SKM-1 (cell line): ENCODE measurements around the gene FAM124A.

Experiments
- DNase-seq: peaks from one replicate; lab custom pipeline; 2025; ENCODE audit not compliant: unreplicated experiment; lab: John Stamatoyannopoulos, UW

Gene FAM124A

DNA sequence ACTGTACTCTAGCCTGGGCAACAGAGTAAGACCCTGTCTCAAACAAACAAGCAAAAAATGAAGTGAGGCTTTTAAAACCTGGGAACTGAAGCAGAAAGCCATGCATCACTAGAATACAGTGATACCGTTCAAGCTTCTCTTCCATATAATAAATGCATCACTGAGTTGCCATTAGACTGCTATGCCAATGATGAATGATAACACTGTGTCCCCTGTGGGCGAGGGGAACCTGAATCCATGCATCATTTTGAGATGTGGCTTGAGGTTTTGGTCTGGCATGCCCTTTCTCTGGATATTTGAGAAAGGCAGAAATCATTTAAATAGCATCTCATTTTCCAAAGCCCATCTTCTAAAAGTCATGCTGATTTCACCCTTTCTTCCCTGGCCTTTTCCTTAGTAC, 1.5 kb upstream of the FAM124A start:
- DNase-seq: no peak

DNA sequence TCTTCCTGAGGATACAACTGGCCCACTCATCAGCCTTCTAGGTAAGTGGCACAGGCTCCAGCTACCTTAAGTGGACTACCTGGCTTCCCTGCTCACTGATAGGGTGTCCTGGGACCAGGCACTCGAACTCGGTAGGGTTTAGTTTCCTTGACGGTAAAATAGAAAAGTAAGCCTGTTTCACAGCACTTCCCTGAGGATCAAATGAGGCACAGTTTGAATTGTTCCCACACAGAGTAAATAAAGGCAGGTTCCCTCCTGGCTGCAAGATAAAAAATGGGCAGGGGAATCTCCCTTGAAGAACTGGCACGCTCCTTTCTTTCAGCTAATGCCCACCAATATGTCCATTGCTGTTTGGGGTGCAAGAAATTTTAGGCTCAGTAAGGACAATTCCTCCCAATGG, 1.1 kb upstream of the FAM124A start:
- no peak for DNase-seq

DNA sequence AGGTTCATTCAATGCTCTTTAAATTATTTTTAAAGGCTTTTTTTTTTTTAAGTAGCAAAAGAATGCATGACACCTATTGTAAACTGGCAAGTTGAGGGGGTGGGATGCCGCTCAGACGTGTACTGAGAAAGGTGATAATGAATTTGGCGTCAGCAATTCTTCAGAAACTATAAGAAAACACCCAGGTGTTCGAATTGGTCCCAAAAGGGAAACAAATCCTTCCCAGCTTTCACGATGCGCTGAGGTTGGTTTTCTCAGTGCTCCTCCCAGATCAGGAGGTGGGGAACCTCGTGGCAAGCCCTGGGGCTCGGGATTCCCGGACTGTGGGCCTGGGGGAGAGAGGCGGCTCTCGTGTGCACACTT, 543 bp upstream of the FAM124A start:
- no peak for DNase-seq

DNA sequence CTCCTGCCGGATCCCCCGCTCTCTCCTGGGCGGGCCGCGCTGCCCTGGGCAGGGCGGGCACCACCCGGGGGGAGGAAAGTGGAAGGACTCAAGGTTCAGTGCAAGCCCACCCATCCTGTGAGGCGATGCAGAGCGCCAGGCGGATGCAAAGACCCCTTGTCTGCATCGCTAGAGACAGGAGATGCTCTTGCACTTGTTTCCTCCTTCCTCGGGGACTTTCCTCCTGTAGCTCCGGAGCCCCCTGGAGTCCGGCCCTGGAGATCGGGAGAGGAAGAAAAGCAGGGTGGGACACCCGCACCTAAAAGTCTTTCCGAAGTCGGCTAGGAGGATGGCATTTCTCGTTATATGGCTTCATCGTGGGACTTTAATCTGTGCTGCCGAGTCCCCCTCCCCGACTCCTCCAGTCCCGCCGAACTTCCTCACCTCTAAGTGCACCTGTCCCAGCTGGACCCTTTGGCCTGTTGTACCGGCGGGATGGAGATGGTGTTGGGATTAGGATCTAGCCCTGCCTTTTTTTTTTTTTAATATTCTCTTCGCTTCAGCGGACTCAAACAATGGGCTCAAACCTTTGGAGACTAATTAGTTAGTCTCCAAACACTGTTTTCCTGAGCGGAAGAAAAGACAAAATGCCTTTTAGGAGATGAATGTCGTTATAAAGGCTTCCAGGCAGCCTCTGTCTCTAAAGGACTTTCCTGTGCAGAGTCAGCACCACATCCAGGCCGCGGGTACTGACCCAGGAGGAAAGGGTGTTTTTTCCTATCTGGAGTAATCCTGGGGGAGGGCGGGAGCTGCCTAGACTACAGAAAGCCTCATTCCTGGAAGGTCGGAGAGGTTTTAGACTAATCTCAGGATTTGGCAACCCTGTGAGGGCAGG, 725 bp downstream of the FAM124A start:
- no peak for DNase-seq

DNA sequence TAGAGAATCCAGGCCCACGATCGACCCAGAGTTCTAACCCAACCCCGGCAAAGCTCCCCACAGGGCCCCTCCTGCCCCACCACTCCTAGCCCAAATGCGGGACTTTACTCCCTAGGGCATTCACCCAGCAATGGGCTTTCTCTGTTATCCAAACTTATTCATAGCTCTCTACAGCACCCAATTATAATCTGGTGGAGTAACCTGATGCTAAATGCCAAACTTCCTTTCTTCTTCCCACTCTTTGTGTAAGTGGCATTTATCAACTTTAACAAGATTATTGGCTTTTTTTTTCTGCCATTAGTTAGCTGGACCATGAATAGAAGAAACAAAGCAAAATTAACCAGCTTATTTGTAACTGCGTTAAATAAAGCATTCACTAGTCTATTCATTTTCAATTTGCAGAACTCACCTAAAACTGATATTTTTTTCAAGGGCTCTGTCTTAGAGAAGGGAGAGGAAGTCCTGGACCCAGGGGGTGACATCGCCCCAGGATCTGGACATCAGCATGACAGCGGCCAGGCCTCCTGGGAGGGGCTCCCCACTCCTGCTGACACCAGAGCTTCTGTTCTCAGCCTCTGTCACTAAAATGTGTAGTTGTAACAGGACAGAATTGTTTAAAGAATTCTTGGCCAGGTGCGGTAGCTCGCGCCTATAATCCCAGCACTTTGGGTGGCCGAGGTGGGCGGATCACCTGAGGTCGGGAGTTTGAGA, 1.5 kb downstream of the FAM124A start:
- no peak for DNase-seq

DNA sequence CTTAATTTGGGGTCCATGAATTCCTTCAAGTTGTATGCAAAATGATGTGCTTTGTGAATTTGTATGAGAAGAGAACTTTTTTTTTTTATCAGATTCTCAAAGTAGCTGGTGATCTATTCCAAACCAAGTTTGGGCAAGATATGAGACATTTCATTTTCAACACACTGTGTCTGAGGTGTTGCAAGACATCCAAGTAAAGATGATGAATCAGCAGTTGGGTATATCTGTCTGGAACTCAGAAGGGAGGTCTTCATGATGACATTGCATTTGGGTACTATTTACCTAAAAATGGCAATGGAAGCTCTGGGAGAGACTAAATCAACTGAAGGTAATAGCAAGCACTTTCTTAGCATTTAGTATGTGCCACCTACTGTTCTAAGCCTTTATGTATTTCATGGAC, 2.8 kb downstream of the FAM124A start:
- DNase-seq: peak; percentile 36

DNA sequence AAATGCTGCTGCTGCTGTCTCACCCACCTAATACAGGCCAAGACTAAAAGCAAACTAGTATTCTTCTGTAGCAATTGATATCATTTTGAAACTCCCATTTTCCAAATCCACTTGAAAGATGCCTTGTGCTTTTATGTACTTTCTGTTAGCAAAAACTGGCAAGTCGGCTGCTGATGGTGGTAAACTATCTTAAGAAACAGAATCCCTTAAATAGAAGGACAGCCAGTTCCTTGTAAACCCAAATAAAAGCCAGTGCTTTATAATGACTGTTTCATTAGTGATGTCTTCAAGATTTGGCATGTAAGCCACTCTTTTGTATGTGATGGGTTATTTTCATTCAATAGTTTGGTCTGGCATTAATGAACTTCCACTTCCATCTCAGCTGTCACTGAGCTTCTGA, 5.2 kb downstream of the FAM124A start:
- no peak for DNase-seq

DNA sequence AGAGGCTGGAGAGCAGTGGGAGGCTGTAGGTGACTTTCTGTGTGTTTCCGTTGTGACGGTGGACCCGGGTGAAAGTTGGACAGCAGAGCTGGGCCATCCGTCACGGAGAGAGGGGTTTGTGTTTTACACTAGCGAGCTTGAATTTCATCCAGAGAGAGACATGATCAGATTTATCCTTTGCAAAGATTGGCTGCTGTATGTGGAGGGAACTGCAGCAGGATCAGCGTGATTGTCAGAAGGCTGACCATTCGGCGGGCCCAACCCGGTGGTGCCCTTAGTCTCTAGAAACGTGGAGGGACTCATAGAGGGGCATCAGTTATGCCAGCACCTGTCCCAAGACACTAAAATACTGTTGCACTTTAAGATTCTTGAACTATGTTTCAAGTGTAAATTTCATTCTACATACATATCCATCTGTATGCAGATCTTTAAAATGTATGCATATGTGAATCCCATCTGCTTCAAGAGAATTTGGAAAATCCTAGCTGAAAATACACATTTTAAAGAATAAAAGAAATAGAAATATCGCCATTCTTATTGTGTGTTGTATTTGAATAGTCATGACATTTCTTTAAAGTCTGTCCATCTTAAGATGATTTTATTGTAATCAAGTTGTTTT, 7.0 kb downstream of the FAM124A start:
- no peak for DNase-seq

DNA sequence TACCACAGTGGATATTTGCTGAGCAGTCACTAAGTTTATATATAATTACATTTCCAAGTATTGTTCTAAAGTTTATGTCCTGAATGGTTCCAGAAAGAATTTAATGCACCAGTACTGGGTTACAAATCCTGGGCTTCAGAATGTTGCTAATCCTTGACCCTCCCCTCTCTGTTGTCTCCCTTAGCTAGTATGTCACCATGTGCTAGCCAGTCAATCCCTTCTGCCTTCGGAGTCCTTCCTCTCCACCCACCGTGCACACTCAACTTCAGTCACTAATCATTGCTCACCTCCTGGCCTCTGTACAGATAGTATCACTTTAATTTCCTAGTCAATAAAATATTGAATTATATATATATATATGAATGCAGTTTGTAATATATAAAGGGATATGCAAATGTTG, 7.5 kb downstream of the FAM124A start:
- DNase-seq: no peak

DNA sequence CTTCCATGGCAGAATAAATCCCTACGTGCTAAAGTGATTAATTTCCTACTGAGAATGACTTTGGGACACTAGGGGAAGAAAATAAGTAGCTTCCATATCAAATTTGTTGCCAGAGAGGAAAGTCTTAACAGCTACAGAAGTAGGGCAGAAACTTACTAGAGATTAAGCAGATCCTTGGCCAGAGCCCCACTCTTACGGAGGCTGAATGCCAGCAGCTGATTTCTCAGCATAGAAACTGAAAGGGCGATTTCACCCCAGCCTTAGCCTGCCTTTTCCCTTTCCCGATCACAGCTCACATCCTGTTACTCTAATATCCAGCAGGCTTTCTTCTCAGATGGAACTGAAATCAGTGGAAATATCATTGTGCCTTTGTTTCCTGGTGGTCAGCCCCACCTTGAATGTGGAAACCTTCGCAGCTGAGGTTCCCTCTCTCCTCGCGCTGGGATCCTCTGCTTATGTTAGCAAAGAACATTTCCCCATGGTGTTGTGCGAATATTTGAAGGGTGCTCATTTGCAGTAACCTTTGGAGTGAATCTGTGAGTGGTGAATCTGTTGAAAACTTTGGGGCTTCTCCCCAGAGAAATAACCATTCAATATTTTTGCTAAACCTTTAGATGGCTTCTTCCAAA, 8.4 kb downstream of the FAM124A start:
- DNase-seq: no peak

DNA sequence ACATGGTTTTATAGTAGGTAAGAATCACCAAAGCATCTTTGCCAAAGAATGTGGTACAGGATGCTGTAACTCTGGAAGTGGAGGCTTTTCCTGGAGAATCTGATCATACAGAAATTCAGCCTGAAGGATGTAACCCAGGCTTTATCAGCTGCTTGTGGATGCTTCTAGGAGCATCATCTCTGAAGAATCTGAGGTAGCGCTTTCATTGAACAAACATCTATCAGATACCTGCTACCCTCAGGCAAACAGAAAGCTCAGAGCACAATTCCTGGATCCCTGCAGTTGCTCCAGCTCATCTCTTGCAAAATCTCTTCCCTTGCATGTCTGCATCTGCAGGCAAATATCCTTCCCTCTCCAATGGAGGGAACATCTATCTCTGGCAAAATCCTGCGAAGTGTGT, 9.3 kb downstream of the FAM124A start:
- DNase-seq: no peak

DNA sequence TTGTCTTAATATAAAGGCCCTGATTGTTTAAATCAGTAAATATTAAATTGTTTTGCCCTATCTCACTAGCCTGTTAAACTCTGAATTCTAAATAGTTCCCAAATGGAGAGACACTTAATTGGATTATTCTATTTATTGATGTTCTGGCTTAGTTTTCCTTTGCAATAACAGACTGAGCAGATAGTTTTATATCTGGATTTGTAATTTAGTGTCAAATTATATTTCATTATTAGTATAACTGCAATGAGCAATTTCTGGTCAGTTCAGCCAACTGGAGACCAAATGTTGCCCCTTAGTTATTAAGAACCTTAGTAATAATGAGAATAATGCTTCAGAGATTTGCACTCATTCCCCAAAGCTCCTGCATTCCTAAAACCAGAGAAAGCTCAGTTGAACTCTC, 10.1 kb downstream of the FAM124A start:
- DNase-seq: no peak

DNA sequence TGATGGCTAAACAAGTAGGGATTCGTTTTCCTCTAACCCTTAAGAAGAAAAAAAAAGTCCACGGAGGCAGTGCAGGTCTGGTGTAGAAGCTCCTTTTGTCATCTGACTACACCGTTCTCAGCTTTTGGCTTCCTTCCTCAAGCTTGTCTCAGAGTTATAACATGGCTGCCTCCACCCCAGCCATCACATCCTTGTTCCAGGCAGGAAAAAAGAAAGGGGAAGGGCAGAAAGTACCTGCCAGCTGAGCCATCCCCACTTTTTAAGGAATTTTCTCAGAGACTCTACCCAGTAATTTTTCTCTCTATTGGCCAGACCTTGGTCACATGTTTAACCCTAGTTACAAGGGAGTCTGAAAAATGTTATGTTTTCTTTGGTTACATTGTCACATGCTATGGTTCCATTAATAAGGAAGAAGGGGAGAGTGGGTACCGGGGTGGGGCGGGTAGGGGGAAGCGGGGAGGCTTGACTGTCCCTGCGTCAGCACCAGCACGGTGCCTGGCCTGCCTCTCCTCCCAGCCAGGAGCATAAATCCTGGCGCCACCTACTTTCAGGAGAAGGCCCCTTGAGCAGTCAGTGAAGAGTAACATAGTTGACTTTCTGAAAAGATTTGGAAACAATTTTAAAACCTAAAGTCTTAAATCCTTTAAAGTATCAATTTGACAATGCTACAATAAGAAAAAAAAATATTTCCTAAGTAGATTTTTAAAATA, 11.1 kb downstream of the FAM124A start:
- no peak for DNase-seq

DNA sequence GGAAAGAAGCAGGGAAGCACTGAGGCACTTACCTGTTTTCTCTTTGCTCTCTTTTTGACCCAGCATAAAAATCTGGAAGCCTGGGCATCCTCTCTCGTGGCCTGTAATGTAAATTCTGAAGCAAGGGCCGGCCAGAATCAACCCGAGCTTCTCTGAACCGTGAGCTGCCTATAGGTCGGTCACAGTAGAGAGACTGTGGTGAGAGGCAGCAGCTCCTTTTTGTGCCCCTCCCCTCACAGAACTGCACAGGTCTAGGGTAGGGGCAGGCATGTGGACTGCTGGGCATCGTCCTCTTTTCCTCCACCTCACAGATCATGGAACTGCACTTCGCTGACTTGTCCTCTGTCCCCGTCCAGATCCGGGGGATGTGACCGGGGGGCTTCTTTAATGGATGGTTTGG, 12.5 kb downstream of the FAM124A start:
- DNase-seq: no peak

DNA sequence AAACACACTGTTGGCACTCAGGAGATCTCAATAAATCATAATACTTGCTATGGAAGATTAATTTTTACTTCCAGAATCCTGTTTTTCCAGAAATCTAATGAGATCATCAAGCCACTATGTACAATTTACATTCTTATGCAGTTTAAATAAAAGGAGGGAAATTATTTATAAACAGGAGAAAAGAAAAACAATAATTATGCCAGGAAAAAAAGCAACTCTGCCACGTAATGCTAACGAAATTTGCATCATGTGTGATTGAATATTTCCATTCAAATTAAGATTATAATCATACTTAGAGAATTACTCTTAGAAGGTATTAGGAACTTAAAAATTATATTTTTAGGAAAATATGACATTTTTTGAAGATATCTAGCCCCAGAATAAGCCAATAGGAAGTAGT, 13.0 kb downstream of the FAM124A start:
- DNase-seq: no peak

DNA sequence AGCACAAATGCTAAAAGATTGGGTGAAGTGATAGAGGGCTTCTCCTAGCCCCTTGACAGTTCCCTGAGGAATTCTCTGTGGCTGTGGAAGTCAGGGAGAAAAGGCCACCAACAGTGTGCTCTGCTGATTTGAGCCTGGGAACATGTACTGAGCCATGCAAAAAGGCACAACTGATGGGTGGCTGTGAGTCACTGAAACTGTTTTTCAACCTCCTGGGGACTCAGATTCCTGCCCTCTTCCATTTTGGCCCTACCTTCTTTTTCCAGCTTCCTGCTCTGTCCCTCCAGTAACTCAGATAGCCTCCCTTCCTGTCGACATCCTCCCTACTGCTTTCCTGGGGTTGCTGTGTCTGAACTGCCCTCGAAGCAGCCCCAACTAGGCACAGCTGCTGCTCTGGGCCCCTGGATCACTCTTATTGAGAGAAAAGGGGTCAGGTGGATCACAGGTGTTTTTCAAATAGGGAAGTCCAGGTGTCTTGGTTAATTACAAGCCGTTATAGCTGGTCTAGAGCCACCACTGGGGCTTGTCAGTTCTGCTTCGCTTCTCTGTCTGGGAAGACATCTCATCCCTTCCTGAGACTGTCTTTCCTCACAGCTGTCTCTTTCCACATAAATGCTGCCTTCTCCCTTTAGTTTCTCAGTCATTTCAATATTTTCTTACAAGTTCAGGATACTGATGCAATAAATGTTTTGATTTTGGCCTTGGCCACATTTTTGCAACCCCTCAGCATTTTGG, 13.7 kb downstream of the FAM124A start:
- no peak for DNase-seq

DNA sequence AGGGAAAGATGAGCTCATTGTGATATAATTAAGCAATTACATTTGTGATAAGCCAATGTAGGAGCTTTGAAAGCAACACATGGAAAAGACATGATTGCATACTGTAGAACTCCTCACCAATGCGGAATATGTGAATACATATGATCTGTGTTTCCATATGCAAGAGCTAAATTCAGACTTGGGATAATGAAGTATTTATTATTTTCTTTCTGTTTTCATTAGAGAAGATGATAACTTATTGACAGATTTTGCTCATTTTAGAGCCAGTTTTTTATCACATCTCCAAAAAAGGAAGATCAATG, 14.2 kb downstream of the FAM124A start:
- DNase-seq: no peak

DNA sequence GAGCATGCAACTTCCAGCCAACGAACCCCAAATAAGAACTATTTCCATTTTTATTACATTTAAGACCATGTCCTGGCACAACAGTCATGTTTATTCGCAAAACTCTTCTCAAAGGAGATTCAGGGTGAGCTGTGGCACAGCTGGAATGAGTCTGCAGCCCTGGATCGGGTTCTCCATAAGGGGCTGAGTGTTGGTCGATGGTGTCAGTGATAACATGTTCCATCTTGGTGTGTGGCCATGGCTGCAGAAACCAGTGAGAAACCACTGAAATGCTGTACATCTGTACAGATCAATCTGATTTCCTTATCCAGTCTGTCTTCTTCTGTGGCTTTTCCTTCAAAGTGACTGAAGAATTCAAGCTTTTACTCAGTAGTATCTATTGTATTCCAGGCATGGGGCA, 15.2 kb downstream of the FAM124A start:
- no peak for DNase-seq

DNA sequence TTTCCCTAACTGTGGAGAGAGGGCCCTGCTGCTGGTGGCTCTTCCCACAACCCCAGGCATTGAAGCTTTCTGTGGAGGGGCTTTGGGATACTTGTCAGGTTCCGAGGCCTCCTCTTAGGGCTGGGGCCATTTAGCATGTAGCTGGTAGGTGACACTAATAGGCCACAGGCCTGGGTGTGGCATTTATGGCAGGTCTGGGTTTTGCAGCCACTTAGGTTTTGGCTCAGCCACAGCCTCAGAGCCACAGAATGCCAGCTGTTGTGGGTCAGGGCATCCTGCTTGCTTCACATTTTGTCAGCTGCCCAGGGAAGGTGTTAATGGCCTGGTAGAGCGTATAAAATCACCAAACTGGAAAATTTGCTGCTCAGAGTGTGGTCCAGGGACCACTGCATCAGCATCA, 15.7 kb downstream of the FAM124A start:
- DNase-seq: no peak

DNA sequence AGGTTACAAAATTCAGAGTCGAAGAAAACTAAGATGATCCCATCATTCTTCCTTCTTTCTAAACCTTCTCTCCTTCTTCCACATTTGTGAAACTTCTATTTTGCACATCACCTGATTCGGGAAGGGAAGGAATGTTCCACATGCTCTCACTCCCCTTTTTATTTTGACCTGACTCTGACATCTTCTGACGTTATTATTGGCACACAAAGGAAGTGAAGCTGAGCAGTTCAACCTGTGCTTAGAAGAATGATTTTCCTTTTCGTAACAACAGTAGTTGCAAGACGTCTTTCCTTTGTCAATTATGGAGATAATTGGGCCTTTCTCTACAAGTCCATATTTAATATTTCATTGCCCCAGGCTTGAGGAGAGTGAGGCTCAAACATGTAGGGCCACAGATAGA, 18.0 kb downstream of the FAM124A start:
- no peak for DNase-seq

DNA sequence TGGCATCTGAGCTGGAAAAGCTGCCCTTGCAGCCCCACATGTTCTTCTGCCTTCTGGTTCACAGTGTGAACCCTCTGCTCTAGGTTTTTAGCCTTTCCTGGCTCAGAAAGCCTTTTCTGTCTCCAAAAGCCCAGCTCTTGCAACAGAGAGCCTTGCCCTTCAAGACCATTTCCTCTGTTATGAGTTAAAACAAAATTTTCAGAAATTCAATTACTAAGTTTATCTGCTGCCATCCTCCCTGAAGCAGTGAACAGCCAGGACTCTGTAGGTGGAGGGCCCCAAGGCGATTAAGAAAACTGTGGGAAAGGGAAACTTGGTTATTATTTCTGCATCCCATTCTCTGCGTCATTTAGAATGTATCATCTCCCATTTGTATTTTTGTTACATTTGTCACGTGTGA, 18.8 kb downstream of the FAM124A start:
- no peak for DNase-seq
